Keratinocyte (primary cell): Measurements from ENCODE around the gene SCAMP1. TPM values are rescaled to one million over a fixed set of nuclear protein-coding genes. Genes with fewer than 3 reads are reported as not detected.
"Not testable (repeated sequence)": the region's sequence is repeated elsewhere in the genome, so short reads cannot be mapped to it uniquely, and the experiment has no call there.

Source experiments
- DNase-seq: peaks from one replicate; pipeline ENCODE4 v3.0.0-alpha.2; 2011; ENCODE audit warnings: low read depth, missing footprints, low spot score
- FAIRE-seq: peaks from 2 replicates; lab custom pipeline; 2011; peaks lifted over from hg19 to GRCh38; lab: Jason Lieb, UNC
- H2AFZ ChIP-seq: 2 replicates; pipeline ENCODE4 v1.6.0; 2012; ENCODE audit warnings: low read length, control low read depth, inconsistent platforms; ENCODE audit not compliant: control insufficient read depth
- H3K27ac ChIP-seq: 2 replicates; pipeline ENCODE4 v1.5.1; 2011; ENCODE audit warnings: low read length; ENCODE audit not compliant: control insufficient read depth, insufficient read depth
- H3K27me3 ChIP-seq: 3 replicates; pipeline ENCODE4 v1.6.0; 2011; ENCODE audit warnings: low read length; ENCODE audit not compliant: control insufficient read depth, insufficient read depth; ENCODE audit errors: extremely low read depth
- H3K36me3 ChIP-seq, 2 experiments: 2 replicates in 1 of 2; 3 replicates in 1 of 2; pipeline ENCODE4 v1.5.1; 2011; ENCODE audit warnings: low read length in 2 of 2, mild to moderate bottlenecking in 1 of 2; ENCODE audit not compliant: control insufficient read depth in 2 of 2, insufficient read depth in 2 of 2; ENCODE audit errors: extremely low read depth in 1 of 2
- H3K4me1 ChIP-seq: 3 replicates; pipeline ENCODE4 v1.5.1; 2011; ENCODE audit warnings: low read length; ENCODE audit not compliant: control insufficient read depth, insufficient read depth; ENCODE audit errors: extremely low read depth
- H3K4me2 ChIP-seq: 3 replicates; pipeline ENCODE4 v1.6.0; 2011; ENCODE audit warnings: low read depth, low read length; ENCODE audit not compliant: control insufficient read depth, insufficient read depth; ENCODE audit errors: extremely low read depth
- H3K4me3 ChIP-seq, 3 experiments: fragments of 200-600 bp in 1 of 3; sonication (generic) in 1 of 3; 2 replicates in 2 of 3; 3 replicates in 1 of 3; pipeline ENCODE4 v1.5.1; 2011 to 2016; ENCODE audit warnings: low read length in 3 of 3, mild to moderate bottlenecking in 3 of 3, control low read depth in 2 of 3, inconsistent platforms in 1 of 3, low read depth in 1 of 3, mixed read lengths in 1 of 3, mixed run types in 1 of 3, moderate library complexity in 1 of 3; ENCODE audit not compliant: control insufficient read depth in 2 of 3, insufficient read depth in 2 of 3; ENCODE audit errors: extremely low read depth in 1 of 3
- H3K79me2 ChIP-seq: 2 replicates; pipeline ENCODE4 v1.6.0; 2012; ENCODE audit warnings: low read length; ENCODE audit not compliant: control insufficient read depth, insufficient read depth
- H3K9ac ChIP-seq: 3 replicates; pipeline ENCODE4 v1.6.0; 2011; ENCODE audit warnings: low read length; ENCODE audit not compliant: control insufficient read depth, insufficient read depth; ENCODE audit errors: extremely low read depth
- H3K9me1 ChIP-seq: 3 replicates; pipeline ENCODE4 v1.6.0; 2011; ENCODE audit warnings: low read length; ENCODE audit not compliant: control insufficient read depth, insufficient read depth; ENCODE audit errors: extremely low read depth
- H3K9me3 ChIP-seq: 2 replicates; pipeline ENCODE4 v1.5.1; 2012; ENCODE audit warnings: low read depth, low read length; ENCODE audit not compliant: control insufficient read depth
- H4K20me1 ChIP-seq: 3 replicates; pipeline ENCODE4 v1.6.0; 2011; ENCODE audit warnings: low read length; ENCODE audit not compliant: control insufficient read depth, insufficient read depth; ENCODE audit errors: extremely low read depth
- CTCF ChIP-seq, 3 experiments: IDR thresholded peaks in 1 of 3; conservative IDR thresholded peaks in 1 of 3; optimal IDR thresholded peaks in 1 of 3; 2 replicates in 2 of 3; 3 replicates in 1 of 3; pipeline versions ENCODE3 to v1.5.1; 2011; ENCODE audit warnings: low read length in 3 of 3, mild to moderate bottlenecking in 3 of 3, moderate library complexity in 2 of 3, control low read depth in 1 of 3, inconsistent platforms in 1 of 3; ENCODE audit not compliant: insufficient read depth in 2 of 3; ENCODE audit errors: extremely low read depth in 1 of 3
- EZH2 ChIP-seq: IDR thresholded peaks from one replicate; pipeline ENCODE4 v1.6.1; 2012; ENCODE audit warnings: inconsistent platforms, mild to moderate bottlenecking, low read length, moderate library complexity
- dilution Hi-C: fragments of 300-500 bp; cut with MboI; formaldehyde crosslinking; loops from one replicate; pipeline ENCODE4 v1.7.0; 2020; ENCODE audit warnings: low sequenced_read_pairs; ENCODE audit not compliant: extremely low pct_ligation_motif_present
- polyA plus RNA-seq, 5 experiments: library from polyadenylated mRNA; depleted of rRNA in 3 of 5; stranded (reverse) in 3 of 5; stranded (forward) in 1 of 5; unstranded in 1 of 5; fragments of >200 nt; gene quantifications; 1 replicate in 1 of 5; 2 replicates in 3 of 5; 3 replicates in 1 of 5; pipeline versions ENCODE4 v1.2.1 to v1.2.3, GENCODE V29; 2011 to 2012; ENCODE audit warnings: missing spikeins in 2 of 5, low read depth in 1 of 5, low replicate concordance in 1 of 5

The SCAMP1 gene
- polyA plus RNA-seq, 1 donor (not counting 4 experiments of a cell fraction or from before 2014, with no cell fraction given) = 36.6 TPM

GRCh38 chr5:78377718-78378105, 17.3 kb downstream of the SCAMP1 start:
- Histone ChIP-seq H3K9me3 (no peaks in the 10 kb centered on the region), H3K36me3 (no peaks in the 10 kb centered on the region), H3K27ac (no peak overlapping the region), H3K27me3 (no peaks in the 10 kb centered on the region), H4K20me1 (no peaks in the 10 kb centered on the region), H3K4me1 (no peaks in the 10 kb centered on the region), H3K4me3 (no peak overlapping the region), H3K9ac (no peak overlapping the region), H3K9me1 (no peaks in the 10 kb centered on the region), H3K79me2 (peaks cover 3% of the 10 kb centered on the region), H2AFZ (no peak overlapping the region), H3K4me2 (no peak overlapping the region)
- no peak for DNase-seq
- dilution Hi-C loops = no loop called here
- FAIRE-seq = no peak
- TF ChIP-seq EZH2 (no peak), CTCF (optimal IDR thresholded peaks at IDR 0.05 in 1 of 3, IDR thresholded peaks at IDR 0.05 in 1 of 3, conservative IDR thresholded peaks at IDR 0.05 in 1 of 3; ENCODE audit: extremely low read depth in 1 of 3, insufficient read depth in 2 of 3, low read length in 3 of 3) (no peak)

GRCh38 chr5:78387468-78388153, 27.2 kb downstream of the SCAMP1 start:
- Histone ChIP-seq H3K4me3 (no peak overlapping the region), H3K9ac (no peak overlapping the region), H3K4me1 (no peaks in the 10 kb centered on the region), H2AFZ (no peak overlapping the region), H3K9me1 (no peaks in the 10 kb centered on the region), H3K4me2 (no peak overlapping the region), H3K36me3 (peaks cover 0 to 1% of the 10 kb centered on the region in 2 experiments), H3K9me3 (no peaks in the 10 kb centered on the region), H3K79me2 (peaks cover 9% of the 10 kb centered on the region), H3K27ac (no peak overlapping the region), H3K27me3 (no peaks in the 10 kb centered on the region), H4K20me1 (no peaks in the 10 kb centered on the region)
- DNase-seq = no peak
- dilution Hi-C loops = no loop called here
- no peak for FAIRE-seq
- TF ChIP-seq CTCF (optimal IDR thresholded peaks at IDR 0.05 in 1 of 3, IDR thresholded peaks at IDR 0.05 in 1 of 3, conservative IDR thresholded peaks at IDR 0.05 in 1 of 3; ENCODE audit: extremely low read depth in 1 of 3, insufficient read depth in 2 of 3, low read length in 3 of 3) (no peak), EZH2 (no peak)

- dilution Hi-C loops, H3K79me2 ChIP-seq, H4K20me1 ChIP-seq, H3K9me3 ChIP-seq, DNase-seq, H3K27ac ChIP-seq, H3K4me3 ChIP-seq, H3K27me3 ChIP-seq, H3K9me1 ChIP-seq, H3K9ac ChIP-seq, H2AFZ ChIP-seq, H3K36me3 ChIP-seq, H3K4me2 ChIP-seq, H3K4me1 ChIP-seq, FAIRE-seq: not testable (repeated sequence)
These were observed 30.9 kb downstream of the SCAMP1 start for GRCh38 chr5:78391357-78391756.
